Endothelial cell of hepatic sinusoid (primary cell): ENCODE measurements around the gene PSMD5.

Source experiments
- in situ Hi-C: cut with HindIII; loops from 2 replicates; pipeline ENCODE4 v1.10.0; 2017; ENCODE audit warnings: low sequenced_read_pairs

PSMD5 gene

GRCh38 chr9:120767451-120767850 is 75.3 kb downstream of the PSMD5 start:
- in situ Hi-C loops: no loop called here
